Skeletal muscle satellite cell (primary cell): ENCODE results near the gene VMAC.

Experiments
- H3K27me3 ChIP-seq: 2 replicates; pipeline ENCODE4 v1.7.0; 2013; ENCODE audit warnings: low read length; ENCODE audit not compliant: control insufficient read depth, insufficient read depth
- H3K36me3 ChIP-seq: 2 replicates; pipeline ENCODE4 v1.7.0; 2013; ENCODE audit warnings: mild to moderate bottlenecking, control low read depth, low read length; ENCODE audit not compliant: insufficient read depth
- H3K4me1 ChIP-seq: 2 replicates; pipeline ENCODE4 v1.7.0; 2013; ENCODE audit warnings: low read length; ENCODE audit not compliant: control insufficient read depth, insufficient read depth
- H3K4me2 ChIP-seq: 2 replicates; pipeline ENCODE4 v1.7.0; 2013; ENCODE audit warnings: mild to moderate bottlenecking, low read length
- H3K4me3 ChIP-seq: 2 replicates; pipeline ENCODE4 v1.7.0; 2013; ENCODE audit warnings: low read length
- H3K9ac ChIP-seq: 2 replicates; pipeline ENCODE4 v1.7.0; 2013; ENCODE audit warnings: mild to moderate bottlenecking, low read depth, low read length, moderate library complexity
- H3K9me3 ChIP-seq: replicated peaks from 2 replicates; pipeline ENCODE4 v1.7.0; 2013; ENCODE audit warnings: mild to moderate bottlenecking, control low read depth, low read length

Gene VMAC

GRCh38 chr19:5951338-5951861, 46.7 kb downstream of the VMAC start:
- Histone ChIP-seq H3K9me3 (no peaks in the 10 kb centered on the region), H3K4me3 (no peak overlapping the region), H3K36me3 (peaks cover 19% of the 10 kb centered on the region), H3K27me3 (no peaks in the 10 kb centered on the region), H3K9ac (no peak overlapping the region), H3K4me1 (peaks cover 41% of the 10 kb centered on the region), H3K4me2 (no peak overlapping the region)

GRCh38 chr19:5952193-5953029, 47.7 kb downstream of the VMAC start:
- Histone ChIP-seq H3K4me3 (no peak overlapping the region), H3K4me1 (peaks cover 45% of the 10 kb centered on the region), H3K36me3 (peaks cover 19% of the 10 kb centered on the region), H3K27me3 (no peaks in the 10 kb centered on the region), H3K9me3 (no peaks in the 10 kb centered on the region), H3K4me2 (no peak overlapping the region), H3K9ac (no peak overlapping the region)

GRCh38 chr19:5953030-5953589, 48.4 kb downstream of the VMAC start:
- H3K9me3 ChIP-seq = no peaks in the 10 kb centered on the region
- peak overlapping the region; percentile 68 for H3K4me2 ChIP-seq
- H3K9ac ChIP-seq = peak overlapping the region; percentile 67
- no peaks in the 10 kb centered on the region for H3K27me3 ChIP-seq
- peaks cover 19% of the 10 kb centered on the region for H3K36me3 ChIP-seq
- H3K4me3 ChIP-seq = peak overlapping the region; percentile 17
- peaks cover 45% of the 10 kb centered on the region for H3K4me1 ChIP-seq

- Histone ChIP-seq H3K9me3 (no peaks in the 10 kb centered on the region), H3K4me3 (peak overlapping the region; percentile 27), H3K36me3 (peaks cover 19% of the 10 kb centered on the region), H3K4me1 (peaks cover 45% of the 10 kb centered on the region), H3K27me3 (no peaks in the 10 kb centered on the region), H3K4me2 (peak overlapping the region; percentile 68), H3K9ac (peak overlapping the region; percentile 67)
Measured at GRCh38 chr19:5953680-5954213, 49.1 kb downstream of the VMAC start.

- H3K36me3 ChIP-seq = peaks cover 15% of the 10 kb centered on the region
- H3K4me1 ChIP-seq = peaks cover 45% of the 10 kb centered on the region
- no peaks in the 10 kb centered on the region for H3K27me3 ChIP-seq
- peak overlapping the region; percentile 67 for H3K9ac ChIP-seq
- peak overlapping the region; percentile 27 for H3K4me3 ChIP-seq
- no peaks in the 10 kb centered on the region for H3K9me3 ChIP-seq
- H3K4me2 ChIP-seq = peak overlapping the region; percentile 68
Measured at GRCh38 chr19:5954293-5954692, 49.6 kb downstream of the VMAC start.

- H3K4me2 ChIP-seq = no peak overlapping the region
- no peak overlapping the region for H3K9ac ChIP-seq
- H3K9me3 ChIP-seq = no peaks in the 10 kb centered on the region
- peaks cover 52% of the 10 kb centered on the region for H3K4me1 ChIP-seq
- H3K4me3 ChIP-seq = no peak overlapping the region
- H3K36me3 ChIP-seq = peaks cover 3% of the 10 kb centered on the region
- H3K27me3 ChIP-seq = no peaks in the 10 kb centered on the region
Measured at GRCh38 chr19:5955636-5955935, 50.9 kb downstream of the VMAC start.

- Histone ChIP-seq H3K36me3 (no peaks in the 10 kb centered on the region), H3K9ac (no peak overlapping the region), H3K4me3 (no peak overlapping the region), H3K4me2 (no peak overlapping the region), H3K9me3 (no peaks in the 10 kb centered on the region), H3K27me3 (no peaks in the 10 kb centered on the region), H3K4me1 (peaks cover 52% of the 10 kb centered on the region)
Measured at GRCh38 chr19:5956323-5956722, 51.7 kb downstream of the VMAC start.

GRCh38 chr19:5956728-5957127, 52.1 kb downstream of the VMAC start:
- H3K4me1 ChIP-seq = peaks cover 55% of the 10 kb centered on the region
- H3K9ac ChIP-seq = no peak overlapping the region
- no peaks in the 10 kb centered on the region for H3K36me3 ChIP-seq
- H3K9me3 ChIP-seq = no peaks in the 10 kb centered on the region
- H3K4me2 ChIP-seq = no peak overlapping the region
- no peaks in the 10 kb centered on the region for H3K27me3 ChIP-seq
- no peak overlapping the region for H3K4me3 ChIP-seq

- no peaks in the 10 kb centered on the region for H3K36me3 ChIP-seq
- H3K4me1 ChIP-seq = peaks cover 55% of the 10 kb centered on the region
- H3K9me3 ChIP-seq = no peaks in the 10 kb centered on the region
Measured at GRCh38 chr19:5957170-5957569, 52.5 kb downstream of the VMAC start.

GRCh38 chr19:5958074-5958850, 53.6 kb downstream of the VMAC start:
- Histone ChIP-seq H3K36me3 (no peaks in the 10 kb centered on the region), H3K9ac (no peak overlapping the region), H3K4me1 (peaks cover 51% of the 10 kb centered on the region), H3K4me3 (no peak overlapping the region), H3K4me2 (no peak overlapping the region), H3K27me3 (no peaks in the 10 kb centered on the region), H3K9me3 (no peaks in the 10 kb centered on the region)

More at GRCh38 chr19:5957170-5957569, 52.5 kb downstream of the VMAC start:
- Histone ChIP-seq H3K4me3 (no peak overlapping the region), H3K4me2 (no peak overlapping the region), H3K9ac (no peak overlapping the region), H3K27me3 (no peaks in the 10 kb centered on the region)

- no peak overlapping the region for H3K9ac ChIP-seq
- H3K4me2 ChIP-seq = no peak overlapping the region
- H3K4me3 ChIP-seq = no peak overlapping the region
- H3K36me3 ChIP-seq = no peaks in the 10 kb centered on the region
- H3K4me1 ChIP-seq = peaks cover 46% of the 10 kb centered on the region
- H3K9me3 ChIP-seq = no peaks in the 10 kb centered on the region
- no peaks in the 10 kb centered on the region for H3K27me3 ChIP-seq
Measured at GRCh38 chr19:5958851-5959122, 54.1 kb downstream of the VMAC start.
